Brain microvascular endothelial cell (primary cell): Measurements from ENCODE around the gene CERS6.

ENCODE experiments used
- DNase-seq: peaks from one replicate; pipeline ENCODE4 v3.0.0-alpha.2; 2020
- H3K27ac ChIP-seq: fragments of 250-450 bp; sonication (Bioruptor Pico); 2 replicates; pipeline ENCODE4 v1.5.1; 2020; ENCODE audit warnings: mild to moderate bottlenecking, moderate library complexity
- H3K27me3 ChIP-seq: fragments of 250-450 bp; sonication (Bioruptor Pico); replicated peaks from 2 replicates; pipeline ENCODE4 v1.5.1; 2020; ENCODE audit warnings: mild to moderate bottlenecking
- H3K36me3 ChIP-seq: fragments of 250-450 bp; sonication (Bioruptor Pico); replicated peaks from 2 replicates; pipeline ENCODE4 v1.5.1; 2020; ENCODE audit warnings: mild to moderate bottlenecking
- H3K4me3 ChIP-seq: 2 replicates; pipeline ENCODE4 v1.5.1; 2011; ENCODE audit warnings: low read depth, mild to moderate bottlenecking, control low read depth, low read length, moderate library complexity
- CTCF ChIP-seq: IDR thresholded peaks from 2 replicates; pipeline ENCODE4 v1.5.1; 2011; ENCODE audit warnings: low read depth, mild to moderate bottlenecking, moderate library complexity, low read length, control low read depth, inconsistent platforms; ENCODE audit errors: missing control alignments
- in situ Hi-C: cut with HindIII; loops from 2 replicates; pipeline ENCODE4 v1.10.0; 2017; ENCODE audit warnings: low sequenced_read_pairs, low pct_ligation_motif_present

The CERS6 gene

GRCh38 chr2:168699844-168700417 is 243.9 kb downstream of the CERS6 start:
- H3K27ac ChIP-seq = no peak overlapping the region
- in situ Hi-C loops = no loop called here
- TF ChIP-seq CTCF = no peak
- H3K4me3 ChIP-seq = no peak overlapping the region
- H3K27me3 ChIP-seq = no peaks in the 10 kb centered on the region
- DNase-seq = peak; percentile 58
- H3K36me3 ChIP-seq = no peaks in the 10 kb centered on the region

- Histone ChIP-seq H3K27ac (no peak overlapping the region), H3K36me3 (no peaks in the 10 kb centered on the region), H3K4me3 (no peak overlapping the region), H3K27me3 (no peaks in the 10 kb centered on the region)
- no peak for DNase-seq
- TF ChIP-seq CTCF = no peak
- in situ Hi-C loops = no loop called here
These were observed 244.7 kb downstream of the CERS6 start for GRCh38 chr2:168700615-168701245.

GRCh38 chr2:168702579-168702978 is 246.5 kb downstream of the CERS6 start:
- H3K4me3 ChIP-seq = no peak overlapping the region
- no peak for DNase-seq
- no peaks in the 10 kb centered on the region for H3K36me3 ChIP-seq
- no peaks in the 10 kb centered on the region for H3K27me3 ChIP-seq
- in situ Hi-C loops = no loop called here
- TF ChIP-seq CTCF = no peak
- no peak overlapping the region for H3K27ac ChIP-seq

GRCh38 chr2:168703926-168704325 is 247.9 kb downstream of the CERS6 start:
- Histone ChIP-seq H3K36me3 (no peaks in the 10 kb centered on the region), H3K27ac (no peak overlapping the region), H3K27me3 (no peaks in the 10 kb centered on the region), H3K4me3 (no peak overlapping the region)
- TF ChIP-seq CTCF = no peak
- in situ Hi-C loops = no loop called here
- no peak for DNase-seq

GRCh38 chr2:168705534-168706470 is 249.7 kb downstream of the CERS6 start:
- no peak for DNase-seq
- no peaks in the 10 kb centered on the region for H3K36me3 ChIP-seq
- TF ChIP-seq CTCF = peak; percentile 44
- in situ Hi-C loops = no loop called here
- no peak overlapping the region for H3K27ac ChIP-seq
- H3K27me3 ChIP-seq = no peaks in the 10 kb centered on the region
- H3K4me3 ChIP-seq = no peak overlapping the region
